IPS-18c (cell line): ENCODE measurements around the gene EGFLAM.

Experiments used
- H3K4me3 ChIP-seq: 2 replicates; pipeline ENCODE4 v1.7.0; 2013; ENCODE audit warnings: low read depth, mild to moderate bottlenecking, low read length, moderate library complexity; ENCODE audit not compliant: insufficient read depth
- H3K9me3 ChIP-seq: one replicate; pipeline ENCODE4 v1.6.1; 2013; ENCODE audit warnings: mild to moderate bottlenecking, low read length, moderate library complexity; ENCODE audit not compliant: control insufficient read depth, insufficient read depth

EGFLAM gene

GRCh38 chr5:38417658-38418017 is 159.3 kb downstream of the EGFLAM start:
- no peak overlapping the region for H3K4me3 ChIP-seq
- no peaks in the 10 kb centered on the region for H3K9me3 ChIP-seq

- H3K4me3 ChIP-seq: no peak overlapping the region
Measured at GRCh38 chr5:38420246-38420645, 161.9 kb downstream of the EGFLAM start.

GRCh38 chr5:38420691-38421390 is 162.5 kb downstream of the EGFLAM start:
- H3K4me3 ChIP-seq: no peak overlapping the region
- no peaks in the 10 kb centered on the region for H3K9me3 ChIP-seq

More at GRCh38 chr5:38420246-38420645, 161.9 kb downstream of the EGFLAM start:
- H3K9me3 ChIP-seq: no peaks in the 10 kb centered on the region

GRCh38 chr5:38422622-38423021 is 164.3 kb downstream of the EGFLAM start:
- Histone ChIP-seq H3K9me3 (no peaks in the 10 kb centered on the region), H3K4me3 (no peak overlapping the region)

- no peaks in the 10 kb centered on the region for H3K9me3 ChIP-seq
- H3K4me3 ChIP-seq: no peak overlapping the region
Measured at GRCh38 chr5:38423276-38424147, 165.2 kb downstream of the EGFLAM start.

- H3K9me3 ChIP-seq: no peaks in the 10 kb centered on the region
- no peak overlapping the region for H3K4me3 ChIP-seq
Measured at GRCh38 chr5:38424148-38425060, 166.0 kb downstream of the EGFLAM start.

- Histone ChIP-seq H3K4me3 (no peak overlapping the region), H3K9me3 (no peaks in the 10 kb centered on the region)
Measured at GRCh38 chr5:38426490-38426889, 168.1 kb downstream of the EGFLAM start.

- H3K9me3 ChIP-seq: no peaks in the 10 kb centered on the region
Measured at GRCh38 chr5:38426986-38427950, 168.9 kb downstream of the EGFLAM start.

GRCh38 chr5:38431242-38431853 is 173.0 kb downstream of the EGFLAM start:
- Histone ChIP-seq H3K4me3 (no peak overlapping the region), H3K9me3 (no peaks in the 10 kb centered on the region)

More at GRCh38 chr5:38426986-38427950, 168.9 kb downstream of the EGFLAM start:
- H3K4me3 ChIP-seq: no peak overlapping the region

GRCh38 chr5:38433160-38433861 is 175.0 kb downstream of the EGFLAM start:
- H3K4me3 ChIP-seq: no peak overlapping the region
- H3K9me3 ChIP-seq: no peaks in the 10 kb centered on the region

- Histone ChIP-seq H3K9me3 (no peaks in the 10 kb centered on the region), H3K4me3 (no peak overlapping the region)
Measured at GRCh38 chr5:38434966-38435705, 176.8 kb downstream of the EGFLAM start.

- H3K9me3 ChIP-seq: no peaks in the 10 kb centered on the region
- no peak overlapping the region for H3K4me3 ChIP-seq
Measured at GRCh38 chr5:38438757-38439156, 180.4 kb downstream of the EGFLAM start.

- Histone ChIP-seq H3K9me3 (no peaks in the 10 kb centered on the region), H3K4me3 (no peak overlapping the region)
Measured at GRCh38 chr5:38441453-38442246, 183.3 kb downstream of the EGFLAM start.

- no peaks in the 10 kb centered on the region for H3K9me3 ChIP-seq
- H3K4me3 ChIP-seq: no peak overlapping the region
Measured at GRCh38 chr5:38442247-38442573, 183.9 kb downstream of the EGFLAM start.
